HPDE6-E6E7 (cell line): ENCODE measurements around the gene STING1.

Experiments
- DNase-seq: peaks from one replicate; pipeline ENCODE4 v3.0.0; 2011; ENCODE audit warnings: missing footprints; ENCODE audit errors: extremely low spot score

The STING1 gene

GRCh38 chr5:139468421-139468931 lies 14.1 kb downstream of the STING1 start:
- no peak for DNase-seq

DNA sequence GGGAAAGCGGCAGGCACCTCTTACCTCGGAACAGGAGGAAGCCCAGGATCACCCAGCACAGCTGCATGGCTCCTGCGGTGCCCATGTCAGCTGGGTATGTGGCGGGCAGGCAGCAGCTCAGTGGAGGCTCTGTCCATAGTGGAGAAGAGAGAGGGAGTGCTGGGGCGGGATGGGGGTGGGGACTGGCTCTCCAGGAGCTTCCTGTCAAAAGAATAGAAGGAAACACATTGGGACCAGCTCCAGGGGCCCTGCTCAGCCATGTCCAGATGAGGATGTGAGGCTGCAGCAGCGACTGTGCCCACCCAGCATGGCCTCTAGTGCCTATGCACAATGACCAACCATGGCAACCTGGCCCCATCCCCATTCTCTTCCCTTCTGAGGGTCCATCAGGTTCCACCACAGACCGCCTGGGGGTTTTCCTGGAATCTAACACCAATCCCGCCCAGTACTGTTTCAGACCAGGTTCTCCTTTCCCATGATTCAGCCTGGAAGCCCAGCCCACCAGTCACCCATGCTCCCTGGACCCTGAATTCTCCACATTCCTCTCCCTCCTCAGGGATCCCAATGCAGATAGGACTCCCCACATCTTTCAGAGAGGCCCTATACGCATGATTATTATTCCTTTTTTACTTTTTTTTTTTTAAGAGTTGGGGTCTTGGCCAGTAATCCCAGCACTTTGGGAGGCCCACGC lies 19.8 kb downstream of the STING1 start, which contains the start of gene ECSCR:
TSS of gene ECSCR (minus strand) at position 158 of the 691 bp plus-strand sequence. CDS start at position 85, 73 bp downstream.
- DNase-seq = no peak

DNA sequence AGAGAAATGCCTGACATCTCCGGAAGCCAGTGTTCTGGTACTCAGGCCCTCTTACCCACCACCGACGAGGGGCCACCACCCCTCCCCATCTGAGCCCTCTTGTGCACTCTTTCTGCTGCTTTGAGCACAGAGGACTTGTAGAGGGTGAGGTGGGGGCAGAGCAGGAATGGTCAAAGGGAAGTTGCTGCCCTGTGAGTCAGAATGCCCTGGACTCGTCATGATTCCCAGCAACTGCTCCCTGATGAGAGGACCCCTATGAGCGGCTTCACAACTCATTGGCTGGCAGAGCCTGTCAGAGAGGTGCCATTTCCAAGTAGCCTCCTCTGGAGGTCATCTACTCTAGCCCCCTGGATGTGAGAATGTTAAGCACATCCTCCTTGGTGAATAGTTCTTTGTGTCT lies 20.9 kb downstream of the STING1 start:
- no peak for DNase-seq

DNA sequence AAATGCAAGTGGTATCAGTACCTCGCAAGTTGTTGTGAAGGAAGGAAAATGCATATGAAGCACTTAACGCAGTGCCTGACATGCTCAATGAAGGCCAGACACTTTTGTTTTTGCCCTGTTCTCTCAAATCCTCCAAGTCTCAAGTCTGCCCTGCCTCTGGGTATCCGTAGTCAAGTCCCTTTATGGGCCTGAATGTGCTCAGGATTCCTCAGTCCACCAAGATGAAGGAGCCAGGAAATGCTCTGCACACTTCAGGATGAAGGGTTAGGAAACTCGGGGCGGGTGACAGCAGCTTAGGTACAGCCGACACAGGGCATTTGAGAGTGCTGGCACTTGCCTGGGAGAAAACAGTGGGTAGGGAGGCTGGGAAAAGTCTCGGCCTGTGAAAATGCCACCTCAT lies 21.4 kb downstream of the STING1 start:
- no peak for DNase-seq

DNA sequence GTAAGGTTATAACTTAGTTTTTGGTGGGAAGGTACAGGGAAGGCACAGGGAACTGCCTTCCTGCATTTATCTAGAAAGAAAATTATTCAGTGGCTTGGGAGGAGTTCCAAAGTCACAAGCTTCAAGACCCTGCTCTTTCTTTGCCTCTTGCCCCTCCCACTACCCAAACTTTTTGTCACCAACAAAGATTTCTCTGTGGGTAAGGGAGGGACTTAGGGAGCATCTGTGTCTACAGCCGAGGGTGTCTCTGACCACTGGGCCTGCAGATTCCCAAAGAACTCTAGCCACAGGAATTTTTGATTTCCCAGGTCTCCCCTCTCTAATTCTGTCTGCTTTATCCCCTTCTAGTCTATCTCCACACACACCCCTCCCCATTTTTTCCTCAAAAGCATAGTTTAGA lies 22.1 kb downstream of the STING1 start:
- no peak for DNase-seq

- DNase-seq = no peak
Measured at GRCh38 chr5:139459451-139459934, 23.1 kb downstream of the STING1 start.

- DNase-seq = no peak
Measured at GRCh38 chr5:139458580-139459407, 23.8 kb downstream of the STING1 start.

DNA sequence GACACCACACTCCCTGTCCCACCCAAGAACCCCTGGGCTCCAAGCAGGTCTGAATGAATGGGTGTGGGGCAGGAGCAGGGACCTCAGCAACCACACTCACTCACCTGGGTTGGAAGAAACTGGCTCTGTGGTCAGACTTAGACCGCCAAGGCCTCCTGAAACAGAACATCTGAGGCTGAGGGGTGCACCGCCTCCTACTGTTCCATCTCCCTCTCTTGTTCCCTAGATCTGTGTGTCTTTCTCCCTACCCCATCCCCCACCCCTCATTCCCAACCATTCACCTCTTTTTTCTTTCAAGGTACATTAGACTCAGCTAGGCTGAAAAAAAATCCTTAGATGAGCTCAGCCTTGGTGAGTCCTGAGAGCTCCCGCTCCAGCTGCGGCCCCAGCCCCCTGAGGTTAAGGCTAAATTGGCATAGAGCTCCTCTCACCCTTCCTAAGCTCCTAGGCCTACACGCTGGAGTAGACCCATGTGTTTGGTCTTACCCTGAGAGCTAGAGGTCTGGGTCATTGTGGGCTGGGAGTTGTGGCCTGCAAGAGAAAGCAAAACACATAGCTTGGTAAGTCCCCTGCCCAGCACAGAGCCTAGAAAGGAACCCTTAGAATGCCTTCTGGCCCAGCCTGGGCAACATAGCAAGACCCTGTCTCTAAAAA lies 24.8 kb downstream of the STING1 start:
- no peak for DNase-seq

DNA sequence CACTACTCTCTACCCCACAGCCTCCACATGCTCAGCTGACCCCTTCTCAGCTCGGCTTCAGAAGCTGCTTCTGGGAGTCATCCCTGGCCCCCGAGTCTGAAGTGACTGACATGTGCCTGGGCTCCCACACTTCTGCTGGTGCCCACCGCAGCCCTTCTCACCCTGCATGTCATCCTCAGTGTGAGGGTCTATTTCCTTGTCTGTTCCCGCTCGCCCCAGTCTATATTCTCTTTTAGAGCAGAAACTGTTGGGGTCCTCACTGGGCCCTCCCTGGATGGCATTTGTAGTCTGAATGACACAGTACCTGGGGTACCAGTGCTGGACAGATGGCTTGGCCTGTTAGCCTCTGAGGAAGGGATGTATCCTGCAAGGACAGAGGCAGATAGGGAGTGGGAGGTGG lies 25.3 kb downstream of the STING1 start:
- DNase-seq = no peak

DNA sequence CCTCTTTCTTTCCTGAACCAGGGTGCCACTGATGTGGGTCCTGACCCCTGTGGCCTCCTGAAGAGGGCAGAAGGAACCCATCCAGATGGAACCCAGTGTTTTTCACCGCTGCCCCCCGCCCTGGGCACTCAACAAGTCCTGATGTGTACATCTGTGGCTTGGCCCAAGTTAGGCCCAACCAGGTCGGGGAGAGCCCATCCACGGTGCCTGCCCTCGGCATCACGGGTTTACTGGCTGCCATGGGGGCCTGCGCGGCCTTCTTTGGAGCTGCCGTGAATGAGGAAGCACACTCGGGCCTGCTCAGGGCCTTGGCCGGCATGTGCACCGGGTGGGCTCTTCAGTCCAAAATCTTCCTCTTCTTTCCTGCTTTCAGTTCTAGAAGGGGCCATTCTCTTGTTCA lies 25.8 kb downstream of the STING1 start:
- no peak for DNase-seq

DNA sequence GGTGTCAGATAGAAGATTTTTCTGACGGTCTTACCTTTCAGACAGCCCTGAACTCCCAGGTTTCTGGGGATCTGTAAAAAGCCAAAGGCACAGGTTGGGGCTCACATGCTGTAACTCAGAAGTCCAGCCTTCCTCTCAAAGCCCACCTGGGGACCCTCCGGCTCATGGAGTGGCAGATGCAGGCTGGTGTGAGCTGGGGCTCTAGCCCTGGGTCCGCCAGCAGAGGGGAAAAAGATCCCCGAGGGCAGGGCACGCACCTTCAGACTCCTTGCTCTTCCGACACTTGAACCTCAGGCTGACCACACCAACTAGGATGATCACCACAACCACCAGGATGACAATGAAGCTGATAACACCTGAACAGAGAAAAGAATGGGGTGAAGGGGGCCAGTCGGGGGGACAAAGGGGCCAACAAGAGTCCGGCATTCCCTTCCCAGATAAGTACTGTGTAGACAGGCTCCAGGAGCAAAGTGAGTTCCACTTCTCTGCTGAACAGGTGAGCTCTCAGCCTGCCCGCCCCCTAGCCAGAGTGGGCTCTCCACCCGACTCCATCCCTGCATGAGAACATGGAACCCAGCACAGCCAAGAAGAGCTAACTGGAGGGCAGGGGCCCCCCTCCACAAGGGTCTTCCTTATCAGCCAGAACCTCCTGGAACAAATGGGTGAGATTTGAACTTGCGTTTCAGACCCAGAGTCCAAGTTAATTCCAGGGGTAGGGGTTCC lies 27.8 kb downstream of the STING1 start:
- DNase-seq = no peak

- no peak for DNase-seq
Measured at GRCh38 chr5:139453683-139454567, 28.6 kb downstream of the STING1 start.

GRCh38 chr5:139451878-139452660 lies 30.5 kb downstream of the STING1 start:
- DNase-seq = no peak

DNA sequence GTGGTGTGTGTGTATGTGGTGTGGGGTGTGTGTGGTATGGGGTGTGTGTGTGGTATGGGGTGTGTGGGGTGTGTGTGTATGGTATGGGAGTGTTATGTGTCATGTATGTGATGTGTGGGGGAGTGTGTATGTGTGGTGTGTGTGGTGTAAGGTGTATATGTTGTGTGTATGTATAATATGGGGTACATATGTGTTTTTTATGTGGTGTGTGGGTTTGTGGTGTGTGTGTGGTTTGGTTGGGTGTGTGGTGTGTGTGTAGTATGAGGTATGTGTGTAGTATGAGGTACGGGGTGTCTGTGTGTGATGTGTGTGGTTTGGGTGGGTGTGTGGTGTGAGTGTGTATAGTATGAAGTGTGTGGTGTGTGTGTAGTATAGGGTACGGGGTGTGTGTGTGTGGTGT lies 31.4 kb downstream of the STING1 start:
- DNase-seq = no peak

GRCh38 chr5:139446956-139447779 lies 35.4 kb downstream of the STING1 start:
- DNase-seq = no peak

DNA sequence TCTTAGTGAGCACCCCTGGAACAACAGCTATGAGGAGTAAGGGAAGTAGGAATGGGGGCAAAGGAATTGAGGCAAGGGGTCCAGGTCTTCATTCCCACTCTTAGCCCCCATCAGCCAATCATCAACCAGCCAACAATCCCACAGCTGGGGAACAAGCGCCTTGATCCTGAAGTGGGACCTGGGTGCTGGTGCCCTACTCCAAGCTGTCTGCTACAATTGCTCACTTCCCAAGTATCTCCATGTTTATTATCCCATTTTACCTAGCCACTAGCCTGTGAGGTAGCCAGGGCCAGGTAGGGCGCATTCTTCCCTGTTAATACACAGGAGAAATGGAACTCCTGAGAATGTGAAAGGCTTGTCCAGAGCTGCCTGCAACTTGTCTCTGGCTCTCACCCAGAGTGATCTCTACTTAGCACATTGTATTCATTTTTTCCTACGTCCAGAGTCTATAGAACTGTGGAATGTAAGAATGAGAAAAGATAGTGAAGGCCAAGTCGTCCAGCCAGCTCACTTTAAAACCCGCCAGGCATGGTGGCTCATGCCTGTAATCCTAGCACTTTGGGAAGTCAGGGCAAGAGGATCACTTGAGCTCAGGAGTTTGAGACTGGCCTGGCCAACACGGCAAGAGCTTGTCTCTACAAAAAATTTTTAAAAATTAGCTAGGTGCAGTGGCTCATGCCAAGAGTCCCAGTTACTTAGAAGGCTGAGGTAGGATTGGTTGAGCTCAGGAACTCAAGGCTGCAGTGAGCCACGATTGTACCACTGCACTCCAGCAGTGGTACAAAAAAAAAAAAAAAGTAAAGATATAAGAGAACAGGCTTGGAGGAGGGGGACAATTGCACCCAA lies 37.0 kb downstream of the STING1 start:
- peak; percentile 68 for DNase-seq

- no peak for DNase-seq
Measured at GRCh38 chr5:139443831-139444453, 38.6 kb downstream of the STING1 start.
